GM12892 (cell line): ENCODE data around the gene STRBP.

ENCODE experiments used
- DNase-seq: peaks from one replicate; pipeline ENCODE4 v3.0.0; 2011; ENCODE audit not compliant: insufficient read length
- FAIRE-seq: peaks from 2 replicates; lab custom pipeline; 2011; peaks lifted over from hg19 to GRCh38; lab: Jason Lieb, UNC
- POLR2A ChIP-seq: IDR thresholded peaks from 2 replicates; pipeline ENCODE4 v1.6.1; 2011; ENCODE audit warnings: low read depth, low read length, control low read depth
- POLR2AphosphoS5 ChIP-seq: IDR thresholded peaks from 2 replicates; pipeline ENCODE4 v1.6.1; 2011; ENCODE audit warnings: low read depth, low read length, control low read depth
- TAF1 ChIP-seq: IDR thresholded peaks from 2 replicates; pipeline ENCODE4 v1.6.1; 2011; ENCODE audit warnings: low read depth, mild to moderate bottlenecking, control low read depth, low read length, borderline replicate concordance

STRBP gene

DNA sequence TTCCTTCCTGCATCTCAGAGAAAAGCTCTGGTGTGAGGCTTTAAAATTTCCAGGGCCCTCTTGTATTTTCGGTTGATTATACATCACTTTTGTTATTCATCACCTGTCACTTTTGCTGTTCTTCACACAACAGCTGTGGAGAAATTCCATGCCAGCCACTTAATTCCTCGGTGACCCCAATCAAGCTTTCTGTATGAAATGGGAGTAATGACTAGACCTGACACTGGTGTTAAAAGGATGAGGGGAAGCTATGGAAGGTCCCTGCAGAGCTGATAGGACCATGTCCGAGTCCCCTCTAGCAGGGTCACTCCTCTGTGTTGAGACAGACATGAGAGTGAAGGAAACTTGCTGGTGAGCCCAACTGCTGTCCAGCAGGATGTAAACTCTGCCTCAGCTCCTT lies 175.2 kb downstream of the STRBP start:
- DNase-seq (no peak), FAIRE-seq (no peak)
- TF ChIP-seq POLR2AphosphoS5: no peak
- no peak for TF ChIP-seq POLR2A
- TF ChIP-seq TAF1: no peak

GRCh38 chr9:123091459-123091858 lies 176.9 kb downstream of the STRBP start:
- TF ChIP-seq POLR2A (no peak), POLR2AphosphoS5 (no peak), TAF1 (no peak)
- no peak for DNase-seq
- FAIRE-seq: no peak

DNA sequence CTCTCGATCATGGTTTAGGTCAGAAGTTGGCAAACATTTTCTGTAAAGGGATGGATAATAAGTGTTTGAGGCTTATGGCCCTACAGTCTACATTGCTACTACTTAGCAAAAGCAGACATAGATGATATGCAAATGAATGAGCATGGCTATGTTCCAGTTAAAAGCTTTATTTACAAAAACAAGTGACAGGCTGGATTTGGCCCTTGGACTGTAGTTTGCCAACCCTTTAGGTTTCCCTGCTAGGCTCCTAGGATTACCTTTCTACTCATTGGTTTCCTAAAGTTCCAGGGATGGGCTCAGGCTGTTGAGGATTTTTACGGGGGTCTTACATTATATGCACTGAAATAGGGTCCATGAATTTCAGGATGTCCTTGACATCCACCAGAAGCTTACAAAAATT lies 177.4 kb downstream of the STRBP start:
- no peak for FAIRE-seq
- DNase-seq: no peak

GRCh38 chr9:123090198-123090896 lies 178.0 kb downstream of the STRBP start:
- FAIRE-seq (no peak), DNase-seq (no peak)
- TF ChIP-seq TAF1: no peak
- TF ChIP-seq POLR2A: no peak
- no peak for TF ChIP-seq POLR2AphosphoS5

More for the DNA sequence above, 177.4 kb downstream of the STRBP start:
- TF ChIP-seq POLR2A: no peak
- TF ChIP-seq TAF1: no peak
- TF ChIP-seq POLR2AphosphoS5: no peak

DNA sequence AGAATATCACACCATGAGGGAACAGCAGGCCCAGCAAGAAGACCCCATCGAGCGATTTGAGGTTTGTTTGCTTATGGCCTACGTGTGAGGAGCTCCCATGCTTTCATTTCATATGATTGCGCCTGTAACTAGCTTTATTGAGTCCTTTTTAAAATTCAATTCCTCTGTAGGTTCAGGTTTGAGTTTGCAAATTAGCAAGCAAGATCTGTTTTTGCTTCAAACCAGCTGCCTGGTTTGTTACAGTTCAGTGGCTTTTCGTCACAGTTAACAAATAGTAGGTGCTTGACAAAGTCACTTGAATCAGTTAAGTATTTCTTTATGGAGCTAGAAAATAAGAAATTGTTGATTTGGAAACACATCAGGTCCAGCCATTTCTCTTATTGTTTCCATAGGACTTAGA lies 178.6 kb downstream of the STRBP start:
- FAIRE-seq (no peak), DNase-seq (no peak)
- no peak for TF ChIP-seq POLR2A
- TF ChIP-seq POLR2AphosphoS5: no peak

DNA sequence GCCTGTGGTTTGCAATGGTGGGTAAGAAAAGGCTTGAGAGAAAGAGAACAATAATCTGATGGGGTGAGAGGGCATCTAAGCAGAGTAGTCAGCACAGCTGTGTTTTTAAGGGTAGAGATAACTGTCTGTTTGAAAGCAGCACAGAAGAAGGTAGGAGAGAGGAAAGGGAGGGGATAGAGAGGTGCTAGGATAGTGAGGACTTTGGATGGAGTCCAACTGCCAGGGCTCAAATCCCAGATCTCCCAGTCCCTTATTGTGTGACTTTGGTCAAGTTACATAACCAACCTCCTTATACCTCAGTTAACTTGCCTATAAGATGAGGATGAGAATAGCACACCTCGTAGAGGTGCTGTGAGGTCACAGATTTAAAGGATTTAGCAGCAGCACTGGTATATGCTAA lies 179.3 kb downstream of the STRBP start:
- DNase-seq (no peak), FAIRE-seq (no peak)
- TF ChIP-seq TAF1: no peak
- no peak for TF ChIP-seq POLR2AphosphoS5
- TF ChIP-seq POLR2A: no peak

DNA sequence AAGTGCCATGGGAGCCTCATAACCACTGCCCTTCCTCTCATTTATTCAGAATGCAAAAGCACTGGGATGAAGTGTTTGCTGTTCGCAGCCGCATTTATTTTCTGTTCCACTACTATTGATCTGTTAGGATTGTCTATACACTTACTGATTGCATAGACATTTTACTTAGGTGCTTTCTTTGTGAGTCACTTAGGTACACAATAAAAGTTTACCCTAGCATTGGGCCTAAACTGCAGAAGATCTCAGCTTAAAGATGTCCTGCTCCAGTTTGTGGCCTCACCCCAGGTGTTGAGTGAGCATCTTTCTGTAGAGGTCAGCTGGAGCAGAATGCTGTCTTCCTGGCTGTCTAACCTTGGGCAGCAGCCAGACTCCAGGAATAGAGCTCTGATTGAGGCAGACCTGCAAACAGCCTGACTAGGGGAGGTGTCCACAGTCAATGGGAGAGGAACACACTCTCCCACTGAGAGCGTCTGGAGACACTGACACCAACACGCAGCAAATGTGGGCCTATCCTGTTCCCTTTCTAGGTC lies 181.0 kb downstream of the STRBP start:
- no peak for FAIRE-seq
- TF ChIP-seq POLR2A (no peak), TAF1 (no peak), POLR2AphosphoS5 (no peak)
- no peak for DNase-seq

- DNase-seq (no peak), FAIRE-seq (no peak)
- TF ChIP-seq POLR2A (no peak), POLR2AphosphoS5 (no peak), TAF1 (no peak)
These were observed 182.5 kb downstream of the STRBP start for GRCh38 chr9:123085916-123086315.

- DNase-seq (no peak), FAIRE-seq (no peak)
- TF ChIP-seq POLR2A: no peak
- TF ChIP-seq POLR2AphosphoS5: no peak
- no peak for TF ChIP-seq TAF1
These were observed 184.1 kb downstream of the STRBP start for GRCh38 chr9:123084256-123084655.

- DNase-seq: no peak
These were observed 184.7 kb downstream of the STRBP start for GRCh38 chr9:123083680-123084079.

GRCh38 chr9:123081824-123082223 lies 186.6 kb downstream of the STRBP start:
- no peak for TF ChIP-seq POLR2AphosphoS5
- TF ChIP-seq POLR2A: no peak
- no peak for TF ChIP-seq TAF1
- FAIRE-seq (no peak), DNase-seq (no peak)

More at GRCh38 chr9:123083680-123084079, 184.7 kb downstream of the STRBP start:
- TF ChIP-seq POLR2AphosphoS5 (no peak), TAF1 (no peak), POLR2A (no peak)
- no peak for FAIRE-seq

GRCh38 chr9:123080444-123080843 lies 187.9 kb downstream of the STRBP start:
- DNase-seq: no peak
- TF ChIP-seq POLR2AphosphoS5 (no peak), POLR2A (no peak), TAF1 (no peak)
- FAIRE-seq: no peak
